Activated naive CD4-positive, alpha-beta T cell treated with Interleukin-2 at 50 U/mL for 16 hours (primary cell): ENCODE results near the gene AKNA.
A peak's percentile ranks its signal among the peaks of the same experiment; 100 is the strongest.

Source experiments
- DNase-seq: peaks from one replicate; pipeline ENCODE4 v3.0.0-alpha.2; 2020

Gene AKNA

GRCh38 chr9:114373960-114374730 lies 13.6 kb downstream of the AKNA start:
- DNase-seq: no peak

GRCh38 chr9:114372921-114373448 lies 14.8 kb downstream of the AKNA start:
- DNase-seq: peak; percentile 76

- DNase-seq: peak; percentile 37
Measured at GRCh38 chr9:114371973-114372917, 15.5 kb downstream of the AKNA start.

GRCh38 chr9:114371343-114371944 lies 16.3 kb downstream of the AKNA start:
- no peak for DNase-seq

GRCh38 chr9:114370968-114371320 lies 16.8 kb downstream of the AKNA start:
- no peak for DNase-seq

- no peak for DNase-seq
Measured at GRCh38 chr9:114370251-114370967, 17.4 kb downstream of the AKNA start.

GRCh38 chr9:114369216-114370130 lies 18.3 kb downstream of the AKNA start:
- DNase-seq: no peak

- no peak for DNase-seq
Measured at GRCh38 chr9:114367772-114368569, 19.8 kb downstream of the AKNA start.

- no peak for DNase-seq
Measured at GRCh38 chr9:114367366-114367765, 20.4 kb downstream of the AKNA start.

- peak; percentile 42 for DNase-seq
Measured at GRCh38 chr9:114366334-114367128, 21.3 kb downstream of the AKNA start.

GRCh38 chr9:114365194-114365593 lies 22.6 kb downstream of the AKNA start:
- DNase-seq: no peak

- no peak for DNase-seq
Measured at GRCh38 chr9:114364134-114365041, 23.4 kb downstream of the AKNA start.

GRCh38 chr9:114363424-114363823 lies 24.4 kb downstream of the AKNA start:
- no peak for DNase-seq

GRCh38 chr9:114362394-114362793 lies 25.4 kb downstream of the AKNA start:
- no peak for DNase-seq

GRCh38 chr9:114361542-114361941 lies 26.2 kb downstream of the AKNA start:
- DNase-seq: no peak

GRCh38 chr9:114359801-114360200 lies 28.0 kb downstream of the AKNA start:
- no peak for DNase-seq

GRCh38 chr9:114357911-114358328 lies 29.9 kb downstream of the AKNA start:
- no peak for DNase-seq

GRCh38 chr9:114357360-114357759 lies 30.4 kb downstream of the AKNA start:
- no peak for DNase-seq

GRCh38 chr9:114356792-114357191 lies 31.0 kb downstream of the AKNA start:
- no peak for DNase-seq
